ENCODE measurements around the gene FADS2.

Gene FADS2

DNA sequence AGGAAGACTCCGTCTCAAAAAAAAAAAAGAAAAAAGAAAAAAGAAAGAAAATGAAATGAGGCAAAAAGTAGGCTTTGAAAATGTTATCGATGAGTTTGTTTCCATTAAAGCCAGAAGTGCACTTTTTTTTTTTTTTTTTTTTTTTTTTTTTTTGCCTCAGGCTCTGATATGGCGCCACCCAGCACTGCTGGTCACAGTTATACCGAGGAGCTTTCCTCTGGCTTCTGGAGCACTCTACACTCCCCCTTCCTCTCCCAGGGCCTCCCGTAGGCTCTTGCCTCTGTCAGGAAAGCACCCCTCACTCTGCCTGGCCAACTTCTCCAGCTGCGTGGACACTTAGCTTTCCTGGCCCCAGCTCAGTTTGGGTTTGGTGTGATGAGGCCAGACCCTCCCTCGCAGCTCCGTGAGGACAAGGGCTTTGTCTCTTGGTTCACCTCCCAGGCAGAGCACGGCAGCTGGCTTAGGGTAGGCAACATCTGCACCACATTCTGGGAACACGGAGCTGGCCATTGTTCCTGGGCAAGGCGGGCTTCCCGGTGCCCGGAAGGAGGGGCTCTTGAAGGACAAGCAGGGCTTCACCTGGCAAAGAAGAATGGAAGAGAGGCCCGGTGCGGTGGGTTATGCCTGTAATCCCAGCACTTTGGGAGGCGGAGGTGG lies 16.9 kb downstream of the FADS2 start:
- no peak for TF ChIP-seq FOXK2 (IDR thresholded peaks at IDR 0.05)
- no peak for TF ChIP-seq TARDBP (IDR thresholded peaks at IDR 0.05)
- TF ChIP-seq ZNF384 (IDR thresholded peaks at IDR 0.05): peak; percentile 59; the same call in 1 of the 2 replicates
- no peak for TF ChIP-seq BHLHE40 (IDR thresholded peaks at IDR 0.05; ENCODE audit: borderline replicate concordance)
- TF ChIP-seq, protein P1, sequence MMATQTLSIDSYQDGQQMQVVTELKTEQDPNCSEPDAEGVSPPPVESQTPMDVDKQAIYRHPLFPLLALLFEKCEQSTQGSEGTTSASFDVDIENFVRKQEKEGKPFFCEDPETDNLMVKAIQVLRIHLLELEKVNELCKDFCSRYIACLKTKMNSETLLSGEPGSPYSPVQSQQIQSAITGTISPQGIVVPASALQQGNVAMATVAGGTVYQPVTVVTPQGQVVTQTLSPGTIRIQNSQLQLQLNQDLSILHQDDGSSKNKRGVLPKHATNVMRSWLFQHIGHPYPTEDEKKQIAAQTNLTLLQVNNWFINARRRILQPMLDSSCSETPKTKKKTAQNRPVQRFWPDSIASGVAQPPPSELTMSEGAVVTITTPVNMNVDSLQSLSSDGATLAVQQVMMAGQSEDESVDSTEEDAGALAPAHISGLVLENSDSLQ (IDR thresholded peaks at IDR 0.05): no peak
- TF ChIP-seq ELF4 (IDR thresholded peaks at IDR 0.05): no peak
- no peak for TF ChIP-seq L3MBTL2 (conservative IDR thresholded peaks at IDR 0.05)
- no peak for TF ChIP-seq ARNT (IDR thresholded peaks at IDR 0.05)
- no peak for TF ChIP-seq LEF1 (IDR thresholded peaks at IDR 0.05; ENCODE audit: borderline replicate concordance)
- POLR2A ChIA-PET: no interaction called here
- no peak for DNase-seq (ENCODE audit: extremely low spot score)
- CTCF ChIA-PET: no interaction called here

DNA sequence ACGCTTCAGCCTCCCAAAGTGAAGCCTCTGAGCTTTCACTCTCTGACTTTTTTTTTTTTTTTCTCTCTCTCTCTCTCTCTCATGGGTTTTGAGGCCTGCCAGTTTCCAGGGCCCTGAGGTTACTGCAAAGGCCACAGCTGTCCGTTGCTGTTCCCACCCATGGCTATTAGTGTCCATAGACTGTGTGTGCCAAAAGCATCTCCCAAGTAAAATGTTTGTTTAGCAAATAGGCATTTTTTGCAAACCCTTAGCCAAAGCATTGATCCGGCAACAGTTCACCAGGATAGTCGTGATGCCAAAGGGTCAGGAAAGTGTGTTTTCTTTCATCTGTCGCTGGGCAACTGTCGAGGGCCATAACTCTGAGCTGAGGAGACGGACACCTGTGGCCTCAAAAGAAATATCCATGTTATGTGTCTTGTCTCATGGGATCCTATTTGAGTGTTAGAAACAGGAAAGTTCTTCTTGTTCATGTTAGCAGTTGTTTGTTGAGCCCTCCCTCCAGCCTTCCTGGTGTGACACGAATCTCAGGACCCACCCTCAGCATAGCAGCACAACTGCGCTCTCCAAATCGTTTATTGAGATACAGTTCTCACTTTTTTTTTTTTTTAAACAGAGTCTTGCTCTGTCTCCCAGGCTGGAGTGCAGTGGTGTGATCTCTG lies 18.4 kb downstream of the FADS2 start:
- ChIA-PET POLR2A (no interaction called here), CTCF (interaction anchor here (1.3 kb wide), 1 partner anchor 262 kb away, joined by 4 read pairs; no protein-coding TSS in a partner anchor)
- no peak for DNase-seq (ENCODE audit: extremely low spot score)
- TF ChIP-seq CTBP1 (IDR thresholded peaks at IDR 0.05; ENCODE audit: borderline replicate concordance) (no peak), FOXK2 (IDR thresholded peaks at IDR 0.05) (no peak)

DNA sequence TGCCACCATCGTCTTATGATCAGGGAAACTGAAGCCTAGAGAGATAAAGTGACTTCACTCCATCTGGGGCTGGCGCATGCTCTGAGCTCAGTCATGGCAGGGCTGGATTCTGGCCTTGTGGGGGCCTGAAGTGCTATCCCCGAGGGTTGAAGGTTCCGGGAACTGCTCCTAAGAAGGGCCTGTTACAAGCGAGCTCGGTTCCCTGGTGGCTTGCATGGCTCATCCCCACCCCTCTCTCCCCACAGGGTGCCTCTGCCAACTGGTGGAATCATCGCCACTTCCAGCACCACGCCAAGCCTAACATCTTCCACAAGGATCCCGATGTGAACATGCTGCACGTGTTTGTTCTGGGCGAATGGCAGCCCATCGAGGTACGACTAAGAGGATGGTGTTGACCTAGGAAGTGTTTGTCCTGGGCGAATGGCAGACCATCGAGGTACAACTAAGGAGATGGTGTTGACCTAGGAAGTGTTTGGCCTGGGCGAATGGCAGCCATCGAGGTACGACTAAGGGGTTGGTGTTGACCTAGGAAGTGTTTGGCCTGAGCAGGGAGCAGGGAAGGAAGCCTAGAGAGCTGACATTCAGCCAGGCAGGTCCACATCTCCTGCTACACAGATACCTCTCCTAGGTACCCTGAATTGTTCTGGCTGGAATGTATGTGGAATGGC lies 19.9 kb downstream of the FADS2 start:
- DNase-seq (ENCODE audit: extremely low spot score): no peak
- ChIA-PET POLR2A (no interaction called here), CTCF (no interaction called here)
- TF ChIP-seq L3MBTL2 (conservative IDR thresholded peaks at IDR 0.05) (no peak), HDGF (IDR thresholded peaks at IDR 0.05; ENCODE audit: borderline replicate concordance) (no peak), ZNF384 (IDR thresholded peaks at IDR 0.05) (no peak), LEF1 (IDR thresholded peaks at IDR 0.05; ENCODE audit: borderline replicate concordance) (no peak), FOXA1 (IDR thresholded peaks at IDR 0.05) (no peak), BHLHE40 (IDR thresholded peaks at IDR 0.05; ENCODE audit: borderline replicate concordance) (no peak), ARNT (IDR thresholded peaks at IDR 0.05) (no peak)
- TF ChIP-seq, protein P1 (IDR thresholded peaks at IDR 0.05): no peak

DNA sequence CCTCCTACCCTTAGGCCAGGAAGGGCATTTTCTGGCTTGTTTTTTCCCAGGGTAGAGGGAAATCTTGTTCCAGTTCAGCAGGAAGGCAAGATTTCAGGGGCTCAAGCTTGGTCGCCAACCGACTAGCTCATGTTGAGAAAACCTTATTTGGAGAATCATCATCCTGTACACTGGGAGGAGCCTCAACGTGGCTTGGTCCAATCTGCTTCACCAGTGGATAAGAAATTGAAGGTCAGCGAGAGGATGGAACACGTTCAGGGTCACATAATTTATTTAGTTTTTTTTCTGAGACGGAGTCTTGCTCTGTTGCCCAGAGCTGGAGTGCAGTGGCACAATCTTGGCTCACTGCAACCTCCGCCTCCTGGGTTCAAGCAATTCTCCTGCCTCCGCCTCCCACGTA lies 20.5 kb downstream of the FADS2 start:
- TF ChIP-seq LEF1 (IDR thresholded peaks at IDR 0.05; ENCODE audit: borderline replicate concordance) (no peak), NFRKB (IDR thresholded peaks at IDR 0.05) (no peak), TARDBP (IDR thresholded peaks at IDR 0.05) (no peak), SP1 (IDR thresholded peaks at IDR 0.05) (no peak), ZNF384 (IDR thresholded peaks at IDR 0.05) (no peak), L3MBTL2 (conservative IDR thresholded peaks at IDR 0.05) (no peak), FOXM1 (IDR thresholded peaks at IDR 0.05; ENCODE audit: borderline replicate concordance) (no peak)
- TF ChIP-seq, protein P1 (IDR thresholded peaks at IDR 0.05): no peak
- CTCF ChIA-PET: no interaction called here
- DNase-seq (ENCODE audit: extremely low spot score): no peak
- POLR2A ChIA-PET: no interaction called here

DNA sequence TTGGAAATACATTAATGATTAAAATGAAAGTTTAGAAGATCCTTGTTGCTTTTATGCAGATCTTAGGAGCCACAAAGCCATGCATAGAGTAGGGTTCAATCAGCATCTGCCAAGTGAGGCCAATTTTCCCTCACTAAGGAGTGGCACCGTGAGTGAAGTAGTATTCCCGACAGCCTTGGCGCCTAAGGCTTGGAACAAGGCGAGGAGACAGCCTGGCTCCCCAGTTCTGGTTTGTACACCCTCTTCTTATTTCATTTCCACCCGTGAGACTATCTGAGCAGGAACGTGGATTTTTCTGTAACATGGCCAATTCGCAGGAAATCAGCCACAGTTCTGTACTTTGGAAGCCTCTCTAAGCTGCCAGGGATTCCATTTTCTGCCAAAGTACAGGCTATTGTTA lies 22.6 kb downstream of the FADS2 start:
- CTCF ChIA-PET: no interaction called here
- no peak for DNase-seq (ENCODE audit: extremely low spot score)
- POLR2A ChIA-PET: no interaction called here
- TF ChIP-seq TARDBP (IDR thresholded peaks at IDR 0.05) (no peak), ELF4 (IDR thresholded peaks at IDR 0.05) (no peak), NFRKB (IDR thresholded peaks at IDR 0.05) (no peak), BHLHE40 (IDR thresholded peaks at IDR 0.05; ENCODE audit: borderline replicate concordance) (no peak), CTBP1 (IDR thresholded peaks at IDR 0.05; ENCODE audit: borderline replicate concordance) (no peak), FOXA1 (IDR thresholded peaks at IDR 0.05) (no peak), L3MBTL2 (conservative IDR thresholded peaks at IDR 0.05) (no peak), FOXM1 (IDR thresholded peaks at IDR 0.05; ENCODE audit: borderline replicate concordance) (no peak), LEF1 (IDR thresholded peaks at IDR 0.05; ENCODE audit: borderline replicate concordance) (no peak)
- TF ChIP-seq, protein P1 (IDR thresholded peaks at IDR 0.05): no peak

Data from HEK293T (cell line).